B cell (primary cell): ENCODE results near the gene RAB43.

ENCODE experiments used
- EZH2 ChIP-seq: IDR thresholded peaks from 2 replicates; pipeline ENCODE4 v1.6.1; 2012; ENCODE audit warnings: borderline replicate concordance, low read depth, mild to moderate bottlenecking, moderate library complexity, low read length; ENCODE audit not compliant: insufficient read depth, poor library complexity, severe bottlenecking
- TF ChIP-seq, protein P1 (sequence below): fragments of 200-600 bp; IDR thresholded peaks from one replicate; pipeline ENCODE4 v1.8.0; 2022; ENCODE audit warnings: antibody characterized with exemption, mild to moderate bottlenecking

DNA sequence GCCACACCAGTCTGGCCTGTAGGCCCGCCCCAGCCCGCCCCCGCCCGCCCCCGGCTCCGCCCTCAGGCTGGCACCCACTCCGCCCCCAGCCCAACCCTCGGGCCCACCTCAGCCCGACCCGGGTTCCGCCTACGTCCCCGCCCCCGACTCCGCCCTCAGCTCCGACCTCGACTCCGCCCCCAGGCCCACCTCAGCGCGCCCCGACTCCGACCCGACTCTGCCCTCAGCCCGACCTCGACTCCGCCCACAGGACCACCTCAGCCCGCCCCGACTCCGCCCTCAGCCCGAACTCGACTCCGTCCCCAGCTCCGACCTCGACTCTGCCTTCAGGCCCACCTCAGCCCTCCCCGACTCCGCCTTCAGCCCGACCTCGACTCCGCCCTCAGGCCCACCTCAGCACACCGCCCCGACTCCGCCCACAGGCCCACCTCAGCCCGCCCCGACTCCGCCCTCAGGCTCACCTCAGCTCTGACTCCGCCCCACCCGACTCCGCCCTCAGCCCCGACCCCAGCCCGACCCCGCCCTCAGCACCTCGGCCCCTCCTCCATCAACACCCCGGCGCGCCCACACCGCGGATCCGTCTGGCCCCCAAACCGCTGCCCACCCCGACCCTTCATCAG, at the start of gene RAB43:
- TF ChIP-seq, protein P1, sequence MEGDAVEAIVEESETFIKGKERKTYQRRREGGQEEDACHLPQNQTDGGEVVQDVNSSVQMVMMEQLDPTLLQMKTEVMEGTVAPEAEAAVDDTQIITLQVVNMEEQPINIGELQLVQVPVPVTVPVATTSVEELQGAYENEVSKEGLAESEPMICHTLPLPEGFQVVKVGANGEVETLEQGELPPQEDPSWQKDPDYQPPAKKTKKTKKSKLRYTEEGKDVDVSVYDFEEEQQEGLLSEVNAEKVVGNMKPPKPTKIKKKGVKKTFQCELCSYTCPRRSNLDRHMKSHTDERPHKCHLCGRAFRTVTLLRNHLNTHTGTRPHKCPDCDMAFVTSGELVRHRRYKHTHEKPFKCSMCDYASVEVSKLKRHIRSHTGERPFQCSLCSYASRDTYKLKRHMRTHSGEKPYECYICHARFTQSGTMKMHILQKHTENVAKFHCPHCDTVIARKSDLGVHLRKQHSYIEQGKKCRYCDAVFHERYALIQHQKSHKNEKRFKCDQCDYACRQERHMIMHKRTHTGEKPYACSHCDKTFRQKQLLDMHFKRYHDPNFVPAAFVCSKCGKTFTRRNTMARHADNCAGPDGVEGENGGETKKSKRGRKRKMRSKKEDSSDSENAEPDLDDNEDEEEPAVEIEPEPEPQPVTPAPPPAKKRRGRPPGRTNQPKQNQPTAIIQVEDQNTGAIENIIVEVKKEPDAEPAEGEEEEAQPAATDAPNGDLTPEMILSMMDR = no peak
- TF ChIP-seq EZH2 = no peak
